GM19035 (cell line): ENCODE data around the gene TOLLIP.
"Not testable (repeated sequence)": the region's sequence is repeated elsewhere in the genome, so short reads cannot be mapped to it uniquely, and the experiment has no call there.

Experiments used
- ATAC-seq: cut with Tn5 transposase; IDR thresholded peaks from one replicate; pipeline ENCODE4 v1.9.1; 2021; ENCODE audit not compliant: unreplicated experiment

TOLLIP gene

GRCh38 chr11:1344056-1344635 is 34.7 kb upstream of the TOLLIP start:
- ATAC-seq, result no peak

GRCh38 chr11:1343391-1344055 is 34.1 kb upstream of the TOLLIP start:
- no peak for ATAC-seq

- no peak for ATAC-seq
These were observed 33.5 kb upstream of the TOLLIP start for GRCh38 chr11:1342946-1343345.

GRCh38 chr11:1341928-1342524 is 32.6 kb upstream of the TOLLIP start:
- ATAC-seq, result no peak

GRCh38 chr11:1341226-1341625 is 31.8 kb upstream of the TOLLIP start:
- ATAC-seq, result not testable (repeated sequence)

- ATAC-seq, result no peak
These were observed 30.7 kb upstream of the TOLLIP start for GRCh38 chr11:1340111-1340510.

GRCh38 chr11:1339066-1339675 is 29.7 kb upstream of the TOLLIP start:
- no peak for ATAC-seq

- no peak for ATAC-seq
These were observed 29.0 kb upstream of the TOLLIP start for GRCh38 chr11:1338201-1339065.

- ATAC-seq, result no peak
These were observed 28.2 kb upstream of the TOLLIP start for GRCh38 chr11:1337647-1338007.

- no peak for ATAC-seq
These were observed 27.6 kb upstream of the TOLLIP start for GRCh38 chr11:1336836-1337646.

GRCh38 chr11:1335811-1336761 is 26.7 kb upstream of the TOLLIP start:
- ATAC-seq, result no peak

- ATAC-seq, result no peak
These were observed 25.9 kb upstream of the TOLLIP start for GRCh38 chr11:1335264-1335810.

- no peak for ATAC-seq
These were observed 24.4 kb upstream of the TOLLIP start for GRCh38 chr11:1333860-1334259.

GRCh38 chr11:1333091-1333772 is 23.8 kb upstream of the TOLLIP start:
- no peak for ATAC-seq

- no peak for ATAC-seq
These were observed 21.0 kb upstream of the TOLLIP start for GRCh38 chr11:1330473-1330872.

GRCh38 chr11:1327064-1327460 is 17.6 kb upstream of the TOLLIP start:
- ATAC-seq, result no peak

GRCh38 chr11:1326435-1327063 is 17.1 kb upstream of the TOLLIP start:
- ATAC-seq, result no peak

- no peak for ATAC-seq
These were observed 14.3 kb upstream of the TOLLIP start for GRCh38 chr11:1323774-1324173.
